HG03196 (cell line): ENCODE data around the gene CXCL17.
"Not testable (repeated sequence)": the region's sequence is repeated elsewhere in the genome, so short reads cannot be mapped to it uniquely, and the experiment has no call there.

Experiments used
- ATAC-seq: cut with Tn5 transposase; IDR thresholded peaks from one replicate; pipeline ENCODE4 v1.9.1; 2021; ENCODE audit not compliant: unreplicated experiment

CXCL17 gene

DNA sequence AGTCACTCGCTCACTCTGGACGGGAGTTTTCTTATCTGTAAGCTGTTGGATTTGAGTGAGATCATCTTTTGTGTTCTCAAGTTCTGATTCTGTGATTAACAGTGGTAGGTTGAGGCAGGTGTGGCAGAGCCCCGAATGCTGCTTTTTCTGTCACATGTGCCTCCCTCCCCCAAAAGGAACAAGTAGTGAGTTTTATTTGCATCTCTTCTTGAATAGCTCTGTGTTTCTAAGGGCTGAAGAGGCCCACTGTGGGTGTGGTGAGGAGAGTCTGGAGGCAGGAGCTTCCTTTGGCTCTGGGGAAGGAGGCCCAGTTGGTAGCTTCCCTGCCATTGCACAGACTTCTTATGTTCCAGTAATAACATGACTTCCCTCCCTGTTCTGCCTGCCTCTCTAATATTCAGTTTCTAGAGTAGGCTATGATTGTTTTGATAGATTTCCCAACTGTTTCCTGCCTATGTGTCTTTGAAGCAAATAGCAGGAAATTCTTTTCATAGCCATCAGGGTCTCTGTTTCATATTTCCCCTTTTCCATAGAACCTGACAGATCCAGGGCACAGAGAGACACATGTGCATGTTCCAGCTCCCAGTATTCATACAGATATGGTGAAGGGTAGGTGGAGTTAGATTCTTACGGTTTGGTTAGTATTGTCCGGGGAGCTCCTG is 23.9 kb upstream of the CXCL17 start:
- ATAC-seq, result no peak

DNA sequence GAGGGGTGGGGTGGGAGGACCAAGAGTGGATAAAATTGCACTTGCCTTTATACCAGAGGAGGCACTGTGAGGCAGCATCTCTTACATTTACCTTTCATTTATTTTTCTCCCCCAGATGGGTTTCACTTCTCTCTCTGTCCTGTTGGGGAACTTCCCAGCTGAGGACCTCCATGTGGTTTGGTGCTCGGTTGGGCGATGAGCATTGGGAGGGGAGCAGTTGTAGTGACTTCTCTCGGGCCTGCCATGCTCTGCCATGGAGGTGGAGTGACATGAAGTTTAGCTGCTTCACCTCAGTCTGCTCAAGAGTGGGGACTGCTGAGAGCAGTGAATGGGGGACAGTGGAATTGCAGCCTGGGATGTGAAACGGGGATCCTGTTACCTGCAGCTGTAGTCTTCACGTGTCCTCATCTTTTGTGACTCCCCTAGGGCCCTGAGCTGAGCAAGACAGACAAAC is 23.1 kb upstream of the CXCL17 start:
- ATAC-seq, result peak; percentile 64

DNA sequence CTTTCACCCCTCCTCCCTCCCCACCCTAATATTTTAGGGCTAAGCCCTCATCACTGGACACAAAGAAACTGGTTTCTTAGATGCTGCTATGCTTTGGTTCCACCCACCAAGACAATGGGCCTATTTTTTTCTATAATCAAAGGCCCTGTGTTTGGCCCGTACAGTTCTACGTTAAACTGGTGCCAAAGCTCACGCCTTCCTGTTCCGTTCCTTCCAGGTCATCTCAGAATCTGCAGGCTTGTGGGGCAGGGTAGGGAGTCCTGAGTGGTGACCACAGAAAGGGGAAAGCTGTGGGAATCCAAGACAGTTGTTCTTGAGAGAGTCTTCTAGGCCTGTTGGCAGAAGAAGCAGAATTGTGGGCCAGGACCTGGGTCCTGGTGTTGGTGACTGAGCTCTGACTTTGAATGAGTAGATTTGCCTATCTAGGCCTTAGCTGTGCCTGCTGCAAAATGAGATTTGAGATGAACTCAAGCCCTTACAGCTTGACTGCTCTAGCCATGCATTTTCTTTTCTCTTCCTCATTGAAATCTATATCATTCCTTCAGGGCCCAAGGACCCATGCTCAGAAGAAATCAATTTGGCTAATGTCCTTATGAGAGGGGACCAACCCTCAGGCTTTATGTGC is 19.1 kb upstream of the CXCL17 start:
- no peak for ATAC-seq

DNA sequence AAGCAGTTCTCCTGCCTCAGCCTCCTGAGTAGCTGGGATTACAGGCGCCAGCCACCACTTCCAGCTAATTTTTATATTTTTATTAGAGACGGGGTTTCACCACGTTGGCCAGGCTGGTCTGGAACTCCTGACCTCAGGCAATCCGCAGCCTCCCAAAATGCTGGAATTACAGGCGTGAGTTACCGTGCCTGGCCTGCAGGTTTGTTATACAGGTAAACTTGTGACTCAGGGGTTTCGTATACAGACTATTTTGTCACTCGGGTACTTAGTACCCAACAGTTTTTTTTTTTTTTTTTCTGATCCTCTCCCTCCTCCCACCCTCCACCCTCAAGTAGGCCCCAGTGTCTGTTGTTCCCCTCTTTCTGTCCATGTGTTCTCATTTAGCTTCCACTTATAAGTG is 18.5 kb upstream of the CXCL17 start:
- ATAC-seq, result not testable (repeated sequence)

DNA sequence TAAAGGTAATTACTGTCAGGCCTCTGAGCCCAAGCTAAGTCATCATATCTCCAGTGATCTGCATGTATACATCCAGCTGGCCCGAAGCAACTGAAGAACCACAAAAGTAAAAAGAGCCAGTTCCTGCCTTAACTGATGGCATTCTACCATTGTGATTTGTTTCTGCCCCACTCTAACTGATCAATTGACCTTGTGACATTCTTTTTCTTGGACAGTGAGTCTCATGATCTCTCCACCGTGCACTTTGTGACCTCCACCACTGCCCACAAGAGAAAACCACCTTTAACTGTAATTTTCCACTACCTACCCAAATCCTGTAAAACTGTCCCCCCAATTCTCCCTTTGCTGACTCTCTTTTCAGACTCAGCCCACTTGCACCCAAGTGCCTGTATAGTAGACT is 17.2 kb upstream of the CXCL17 start:
- no peak for ATAC-seq

GRCh38 chr19:42455621-42456081 is 12.9 kb upstream of the CXCL17 start:
- no peak for ATAC-seq

GRCh38 chr19:42455086-42455485 is 12.3 kb upstream of the CXCL17 start:
- no peak for ATAC-seq

- no peak for ATAC-seq
Observed at GRCh38 chr19:42452590-42452989, 9.8 kb upstream of the CXCL17 start.

DNA sequence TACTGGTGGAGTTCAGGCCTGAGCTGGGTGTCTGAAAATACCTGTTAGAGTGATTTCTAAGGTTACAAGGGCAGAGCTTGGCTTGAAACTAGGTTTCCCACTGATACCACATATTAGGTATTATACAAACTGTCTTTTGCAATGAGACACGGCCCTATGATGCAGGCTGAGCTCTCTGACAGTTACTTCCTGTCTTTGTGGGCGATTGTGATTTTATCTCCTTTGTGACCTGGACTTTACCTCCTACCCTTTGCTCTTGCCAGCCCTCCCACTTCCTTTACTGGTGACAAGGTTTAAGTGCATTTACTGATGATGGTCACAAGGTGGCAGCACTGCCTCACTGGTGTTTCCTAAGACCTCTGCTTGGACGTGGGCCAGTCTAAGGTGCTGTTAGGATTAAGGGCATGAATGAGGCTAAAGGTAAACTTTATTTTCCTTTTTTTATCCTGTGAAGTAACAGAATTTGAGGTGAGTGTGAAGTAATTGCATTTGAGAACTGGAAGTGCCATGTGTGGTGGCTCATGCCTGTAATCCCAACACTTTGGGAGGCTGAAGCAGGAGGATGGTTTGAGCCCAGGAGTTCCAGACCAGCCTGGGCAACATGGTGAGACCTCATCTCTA is 7.7 kb upstream of the CXCL17 start:
- peak; percentile 78 for ATAC-seq

GRCh38 chr19:42448306-42448705 is 5.6 kb upstream of the CXCL17 start:
- ATAC-seq, result not testable (repeated sequence)

DNA sequence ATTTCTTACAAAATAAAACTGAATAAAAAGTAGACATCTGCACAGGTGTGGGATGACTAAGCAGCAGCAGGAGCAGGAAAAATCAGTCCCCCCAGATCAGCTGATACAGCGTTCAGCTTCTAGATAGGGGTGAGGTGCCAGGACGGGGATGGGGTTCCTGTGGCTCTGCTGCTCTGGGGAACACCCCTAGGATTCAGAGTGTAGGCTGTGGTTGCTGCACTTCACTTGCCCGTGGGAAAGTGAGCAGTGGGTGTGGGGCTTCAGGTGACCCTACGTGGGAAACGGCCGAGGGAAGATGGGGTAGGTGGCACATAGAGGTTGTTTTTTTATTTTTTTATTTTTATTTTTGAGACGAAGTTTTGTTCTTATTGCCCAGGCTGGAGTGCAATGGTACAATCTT is 3.2 kb upstream of the CXCL17 start:
- no peak for ATAC-seq

GRCh38 chr19:42443944-42444398 is 1.2 kb upstream of the CXCL17 start:
- no peak for ATAC-seq

GRCh38 chr19:42441049-42441445 is 1.7 kb downstream of the CXCL17 start:
- ATAC-seq, result no peak

DNA sequence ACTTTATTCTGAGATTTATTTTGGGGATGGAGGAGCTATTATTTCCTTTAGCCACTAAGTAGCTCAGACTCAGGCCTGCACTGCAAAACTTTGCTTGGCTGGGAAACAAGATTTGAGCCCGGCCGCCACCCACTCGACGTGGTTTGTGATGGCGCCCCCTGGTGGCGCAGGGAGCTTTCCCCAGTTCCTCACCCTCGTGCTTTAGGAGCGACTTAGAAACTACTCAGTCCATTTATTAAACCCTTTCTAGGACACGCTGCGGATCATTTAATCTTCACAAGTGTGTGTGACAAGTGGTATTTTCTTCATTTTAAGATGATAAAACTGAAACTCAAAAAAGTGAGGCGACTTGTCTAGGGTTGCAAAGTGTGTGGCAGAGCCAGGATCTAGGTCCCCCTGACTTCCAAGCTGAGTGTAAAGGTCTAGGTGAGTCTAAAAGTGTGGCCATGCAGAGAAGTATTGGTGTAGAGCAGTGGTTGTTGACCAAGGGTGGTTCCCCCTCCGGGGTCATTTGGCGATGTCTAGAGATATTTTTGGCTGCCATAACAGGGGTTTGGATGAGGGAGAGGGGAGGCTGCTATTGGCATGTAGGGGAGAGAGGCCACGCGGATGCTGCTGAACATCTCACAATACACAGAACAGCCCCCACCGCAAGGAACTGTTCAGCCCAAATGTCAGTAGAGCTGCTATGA is 2.2 kb downstream of the CXCL17 start:
- ATAC-seq, result no peak

GRCh38 chr19:42436006-42436405 is 6.7 kb downstream of the CXCL17 start:
- no peak for ATAC-seq

DNA sequence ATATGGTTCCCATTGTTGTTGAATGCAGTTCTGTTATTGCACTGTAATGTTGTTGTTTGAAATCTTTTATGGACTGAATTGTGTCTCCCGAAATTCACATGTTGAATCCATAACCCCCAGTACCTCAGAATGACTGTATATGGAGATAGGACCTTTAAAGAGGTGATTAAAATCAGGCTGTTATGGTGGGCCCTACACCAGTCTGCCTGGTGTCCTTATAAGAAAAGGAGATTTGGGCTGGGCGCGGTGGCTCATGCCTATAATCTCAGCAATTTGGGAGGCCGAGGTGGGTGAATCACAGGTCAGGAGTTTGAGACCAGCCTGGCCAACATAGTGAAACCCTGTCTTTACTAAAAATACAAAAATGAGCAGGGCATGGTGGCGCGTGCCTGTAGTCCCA is 7.4 kb downstream of the CXCL17 start:
- no peak for ATAC-seq

DNA sequence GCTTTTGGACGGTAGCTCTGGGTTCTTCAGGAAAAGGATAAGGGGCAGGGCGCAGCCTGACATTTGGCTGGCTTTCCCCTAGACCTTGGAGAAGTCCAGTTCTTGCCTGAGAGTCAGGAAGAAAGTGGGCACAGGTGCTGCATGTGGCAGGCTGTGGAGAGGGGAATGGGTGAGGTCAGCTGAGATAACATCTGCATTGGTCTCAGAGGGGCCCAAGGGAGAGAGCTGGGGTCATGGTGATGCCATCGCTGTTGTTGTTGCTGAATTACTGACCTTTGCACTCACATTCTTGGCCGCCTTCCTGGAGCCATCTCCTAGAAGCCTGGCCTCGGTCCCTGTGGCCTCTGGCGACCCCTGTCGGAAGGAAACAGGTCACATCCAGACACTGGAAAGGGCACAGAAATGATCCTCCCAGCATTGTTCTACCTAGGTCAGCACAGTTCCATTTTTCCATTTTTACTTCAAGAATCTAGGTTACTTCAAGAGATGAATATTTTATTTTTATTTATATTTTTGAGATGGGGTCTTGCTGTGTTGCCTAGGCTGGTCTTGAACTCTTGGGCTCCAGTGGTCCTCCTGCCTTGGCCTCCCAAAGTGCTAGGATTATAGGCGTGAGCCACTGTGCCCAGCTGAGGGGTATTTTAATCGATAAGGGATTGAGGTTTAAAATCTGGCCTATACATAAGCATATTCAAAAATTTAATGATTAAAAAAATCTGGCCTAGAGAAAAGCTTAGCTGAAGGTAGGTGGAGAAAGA is 9.1 kb downstream of the CXCL17 start:
- peak; percentile 51 for ATAC-seq

DNA sequence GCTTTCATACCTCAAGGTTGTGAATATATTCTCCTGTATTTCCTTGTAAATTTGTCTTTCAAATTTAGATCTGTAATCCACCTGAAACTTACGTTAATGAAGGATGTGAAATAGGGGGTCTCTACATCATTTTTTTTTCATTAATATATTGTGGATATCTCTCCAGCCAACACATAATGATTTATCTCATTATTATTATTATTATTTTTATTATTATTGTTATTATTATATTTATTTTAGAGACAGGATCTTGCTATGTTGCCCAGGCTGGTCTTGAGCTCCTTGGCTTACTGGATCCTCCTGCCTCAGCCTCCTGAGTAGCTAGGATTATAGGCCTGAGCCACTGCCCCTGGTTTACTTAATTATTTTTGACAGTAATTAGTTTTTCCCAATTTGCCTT is 11.3 kb downstream of the CXCL17 start:
- no peak for ATAC-seq

DNA sequence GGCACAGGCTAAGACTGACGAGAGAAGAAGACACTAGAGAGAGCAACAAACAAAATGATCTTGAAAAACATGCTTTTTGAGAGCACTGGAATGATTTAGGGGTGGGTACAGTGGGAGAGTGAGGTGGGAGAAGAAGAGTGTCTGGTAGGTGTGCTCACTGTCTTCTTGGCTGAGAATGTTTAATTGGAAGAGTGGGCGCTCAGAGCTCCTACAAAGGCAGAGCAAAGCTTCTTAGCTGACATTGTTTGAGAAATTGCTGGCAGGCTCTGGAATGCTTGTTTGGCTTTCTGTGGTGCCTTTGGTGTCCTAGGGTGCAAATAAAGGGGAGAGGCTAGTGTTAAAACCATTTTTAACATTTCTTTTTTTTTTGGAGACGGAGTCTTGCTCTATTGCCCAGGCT is 14.1 kb downstream of the CXCL17 start:
- ATAC-seq, result no peak

GRCh38 chr19:42427313-42427712 is 15.4 kb downstream of the CXCL17 start, which contains the start of gene LIPE:
LIPE (minus strand) TSS chr19:42427388; CDS start chr19:42427149, 239 bp downstream.
- ATAC-seq, result no peak

GRCh38 chr19:42426643-42427042 is 16.1 kb downstream of the CXCL17 start:
- ATAC-seq, result no peak
